DND-41 (cell line): ENCODE data around the gene ITPRIPL2.

ENCODE experiments used
- ATAC-seq: fragments of 200-7000 bp; cut with Tn5 transposase; 3 replicates; pipeline ENCODE4 v1.9.1; 2021; ENCODE audit warnings: low read depth; ENCODE audit not compliant: insufficient read depth
- DNase-seq: peaks from one replicate; pipeline ENCODE4 v3.0.0-alpha.2; 2020
- H2AFZ ChIP-seq: 2 replicates; pipeline ENCODE4 v1.6.0; 2012; ENCODE audit warnings: low read depth, low read length
- H3K27ac ChIP-seq: 2 replicates; pipeline ENCODE4 v1.5.1; 2012; ENCODE audit warnings: low read length, inconsistent platforms
- H3K27me3 ChIP-seq: fragments of 200-600 bp; sonication (generic); 2 replicates; pipeline ENCODE4 v1.6.0; 2012; ENCODE audit warnings: low read length, mild to moderate bottlenecking, inconsistent platforms; ENCODE audit not compliant: insufficient read depth, poor library complexity
- H3K36me3 ChIP-seq: 2 replicates; pipeline ENCODE4 v1.5.1; 2012; ENCODE audit warnings: low read length, inconsistent platforms; ENCODE audit not compliant: insufficient read depth
- H3K4me1 ChIP-seq: 2 replicates; pipeline ENCODE4 v1.5.1; 2012; ENCODE audit warnings: mild to moderate bottlenecking, low read length; ENCODE audit not compliant: insufficient read depth
- H3K4me2 ChIP-seq: 2 replicates; pipeline ENCODE4 v1.6.0; 2012; ENCODE audit warnings: mild to moderate bottlenecking, moderate library complexity, low read length, inconsistent platforms; ENCODE audit not compliant: insufficient read depth
- H3K4me3 ChIP-seq, 2 experiments: fragments of 200-600 bp in 1 of 2; shearing (Covaris generic) in 1 of 2; 2 replicates each; pipeline ENCODE4 v1.5.1; 2012 to 2016; ENCODE audit warnings: inconsistent platforms in 2 of 2, low read length in 2 of 2, mild to moderate bottlenecking in 2 of 2, low read depth in 1 of 2, moderate library complexity in 1 of 2
- H3K79me2 ChIP-seq: 2 replicates; pipeline ENCODE4 v1.6.0; 2012; ENCODE audit warnings: low read length, inconsistent platforms; ENCODE audit not compliant: insufficient read depth
- H3K9ac ChIP-seq: 2 replicates; pipeline ENCODE4 v1.6.0; 2012; ENCODE audit warnings: low read depth, mild to moderate bottlenecking, inconsistent platforms, low read length, moderate library complexity
- H3K9me3 ChIP-seq: 2 replicates; pipeline ENCODE4 v1.5.1; 2012; ENCODE audit warnings: low read length, moderate library complexity, mild to moderate bottlenecking, inconsistent platforms; ENCODE audit not compliant: insufficient read depth, severe bottlenecking
- H4K20me1 ChIP-seq: 2 replicates; pipeline ENCODE4 v1.6.0; 2012; ENCODE audit warnings: low read length; ENCODE audit not compliant: insufficient read depth
- CTCF ChIP-seq: IDR thresholded peaks from 2 replicates; pipeline ENCODE4 v1.5.1; 2012; ENCODE audit warnings: borderline replicate concordance, low read length, moderate library complexity, mild to moderate bottlenecking; ENCODE audit not compliant: poor library complexity, severe bottlenecking; ENCODE audit errors: extremely low read depth
- EZH2 ChIP-seq: IDR thresholded peaks from 3 replicates; pipeline ENCODE4 v1.6.1; 2012; ENCODE audit warnings: borderline replicate concordance, low read depth, mild to moderate bottlenecking, moderate library complexity, low read length, inconsistent platforms; ENCODE audit not compliant: severe bottlenecking

ITPRIPL2 gene

GRCh38 chr16:19145010-19145409 lies 31.2 kb downstream of the ITPRIPL2 start:
- H4K20me1 ChIP-seq: no peaks in the 10 kb centered on the region
- no peaks in the 10 kb centered on the region for H3K79me2 ChIP-seq
- no peak overlapping the region for H3K9ac ChIP-seq
- H3K4me1 ChIP-seq: no peaks in the 10 kb centered on the region
- no peak for TF ChIP-seq EZH2
- no peak for TF ChIP-seq CTCF
- no peak for DNase-seq
- no peak overlapping the region for H3K4me2 ChIP-seq
- H3K9me3 ChIP-seq: no peaks in the 10 kb centered on the region
- no peak overlapping the region for H2AFZ ChIP-seq
- H3K27ac ChIP-seq: no peak overlapping the region
- H3K36me3 ChIP-seq: no peaks in the 10 kb centered on the region
- H3K4me3 ChIP-seq: no peak overlapping the region
- ATAC-seq: no peak
- H3K27me3 ChIP-seq: peaks cover 16% of the 10 kb centered on the region

- Histone ChIP-seq H3K4me1 (no peaks in the 10 kb centered on the region), H3K9me3 (no peaks in the 10 kb centered on the region), H3K36me3 (no peaks in the 10 kb centered on the region), H3K9ac (no peak overlapping the region), H3K27ac (no peak overlapping the region), H3K4me2 (no peak overlapping the region), H4K20me1 (no peaks in the 10 kb centered on the region), H3K4me3 (no peak overlapping the region), H2AFZ (no peak overlapping the region), H3K79me2 (no peaks in the 10 kb centered on the region), H3K27me3 (peaks cover 12% of the 10 kb centered on the region)
- no peak for TF ChIP-seq CTCF
- no peak for ATAC-seq
- no peak for DNase-seq
Observed at GRCh38 chr16:19147126-19147525, 33.4 kb downstream of the ITPRIPL2 start.

- H2AFZ ChIP-seq: no peak overlapping the region
- no peak for DNase-seq
Observed at GRCh38 chr16:19147627-19148026, 33.9 kb downstream of the ITPRIPL2 start.

More at GRCh38 chr16:19147627-19148026, 33.9 kb downstream of the ITPRIPL2 start:
- no peak for TF ChIP-seq CTCF
- TF ChIP-seq EZH2: no peak
- no peaks in the 10 kb centered on the region for H3K4me1 ChIP-seq
- no peaks in the 10 kb centered on the region for H3K79me2 ChIP-seq
- peaks cover 12% of the 10 kb centered on the region for H3K27me3 ChIP-seq
- H3K4me2 ChIP-seq: no peak overlapping the region
- no peaks in the 10 kb centered on the region for H4K20me1 ChIP-seq
- ATAC-seq: no peak
- H3K36me3 ChIP-seq: no peaks in the 10 kb centered on the region
- H3K27ac ChIP-seq: no peak overlapping the region
- no peak overlapping the region for H3K4me3 ChIP-seq
- H3K9me3 ChIP-seq: no peaks in the 10 kb centered on the region
- H3K9ac ChIP-seq: no peak overlapping the region
